ENCODE measurements around the gene GABBR2. TPM values are rescaled to one million over a fixed set of nuclear protein-coding genes. Genes with fewer than 3 reads are reported as not detected.
A peak's percentile ranks its signal among the peaks of the same experiment; 100 is the strongest.

The GABBR2 gene
- total RNA-seq: 0.51 and 0.75 TPM in 2 replicates

- no peak for TF ChIP-seq CTCF (conservative IDR thresholded peaks at IDR 0.05; ENCODE audit: low read depth, low read length)
- no peak within 1 kb of the TSS for H3K4me3 ChIP-seq (ENCODE audit: low read depth, low read length)
- DNase-seq (ENCODE audit: low read depth): no peak
Observed at GRCh38 chr9:98708933-98709911, at the start of gene GABBR2. GABBR2 (minus strand) TSS chr9:98708935; CDS start chr9:98708737, 198 bp downstream.

DNA sequence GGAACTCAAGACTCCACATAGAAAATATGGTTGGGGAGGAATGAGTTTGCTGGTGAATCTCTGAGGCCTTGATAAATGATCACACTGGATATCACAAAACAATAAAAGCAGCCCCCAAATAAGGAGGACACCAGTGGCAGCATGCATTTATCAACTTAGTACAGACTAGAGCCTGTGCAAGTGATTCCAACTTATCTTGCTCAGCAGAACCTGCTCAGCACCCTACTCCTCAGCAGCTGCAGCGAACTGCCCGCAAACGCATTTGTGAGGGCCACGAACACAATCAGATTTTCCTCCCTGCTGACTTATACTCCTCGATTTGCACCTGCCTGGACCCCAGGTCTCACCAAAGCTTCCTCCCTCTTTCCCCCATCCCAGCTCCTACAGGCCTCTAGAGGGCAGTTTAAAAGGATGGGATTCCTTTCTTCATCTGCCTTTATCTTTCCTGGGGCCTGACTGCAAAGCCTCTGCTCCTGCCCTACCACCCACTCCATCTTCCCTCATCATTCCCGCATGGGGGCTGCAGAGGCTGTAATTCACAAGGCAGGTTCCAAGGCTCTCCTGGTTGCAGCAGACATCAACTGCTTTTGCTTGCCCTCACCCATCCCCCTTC lies 46.4 kb upstream of the GABBR2 start:
- TF ChIP-seq CTCF (conservative IDR thresholded peaks at IDR 0.05; ENCODE audit: low read depth, low read length): peak; percentile 11
- no peak overlapping the region for H3K4me3 ChIP-seq (ENCODE audit: low read depth, low read length)
- DNase-seq (ENCODE audit: low read depth): no peak

DNA sequence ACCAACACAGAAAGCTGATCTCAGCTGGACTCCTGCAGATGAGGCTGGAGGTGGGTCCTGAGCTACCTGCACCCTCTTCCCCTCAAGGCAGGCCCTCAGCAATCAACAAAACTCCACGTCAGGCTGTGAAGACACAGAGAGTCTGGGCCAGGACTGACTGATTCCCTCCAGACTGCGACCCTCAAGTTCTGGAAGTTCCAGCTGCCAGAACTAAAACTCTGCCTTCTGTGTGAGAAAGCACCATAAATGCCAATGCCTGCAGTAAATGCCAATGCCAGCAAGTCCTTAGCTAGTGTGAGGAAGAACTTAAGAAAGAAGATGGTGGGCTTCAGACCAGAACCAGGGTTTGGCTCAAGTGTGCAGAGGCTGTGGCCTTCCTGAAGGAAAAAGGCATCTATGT lies 42.5 kb upstream of the GABBR2 start:
- H3K4me3 ChIP-seq (ENCODE audit: low read depth, low read length): no peak overlapping the region
- DNase-seq (ENCODE audit: low read depth): no peak
- TF ChIP-seq CTCF (conservative IDR thresholded peaks at IDR 0.05; ENCODE audit: low read depth, low read length): no peak

DNA sequence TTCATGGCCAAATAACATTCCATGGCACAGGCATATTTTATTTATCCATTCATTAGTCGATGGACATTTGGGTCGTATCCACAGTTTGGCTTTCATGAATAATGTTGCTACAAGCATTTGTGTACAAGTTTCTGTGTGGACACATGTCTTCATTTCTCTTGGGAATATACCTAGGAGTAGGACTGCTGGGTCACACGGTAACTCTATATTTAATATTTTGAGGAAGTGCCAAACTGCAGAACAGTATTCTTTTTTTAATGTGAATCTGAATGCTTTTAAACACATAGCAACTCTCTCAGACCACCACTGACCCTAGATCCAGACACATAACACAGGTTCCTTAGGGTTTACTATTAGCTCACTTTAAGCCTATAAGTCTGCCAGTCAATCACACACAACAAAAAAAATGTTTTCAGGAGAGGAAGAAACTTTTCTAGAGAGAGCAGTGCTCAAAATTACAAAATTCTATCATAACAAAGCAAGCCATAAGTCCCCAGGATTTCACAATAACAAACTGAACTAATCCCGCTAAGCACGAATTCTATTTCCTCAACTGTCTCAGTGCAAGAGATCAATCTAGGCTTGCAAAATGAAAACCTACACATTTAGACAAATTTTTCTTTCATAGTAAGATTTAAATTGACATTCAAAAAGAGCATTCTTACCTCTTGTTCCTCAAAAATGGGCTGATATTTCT lies 41.8 kb upstream of the GABBR2 start:
- DNase-seq (ENCODE audit: low read depth): no peak
- TF ChIP-seq CTCF (conservative IDR thresholded peaks at IDR 0.05; ENCODE audit: low read depth, low read length): no peak
- H3K4me3 ChIP-seq (ENCODE audit: low read depth, low read length): no peak overlapping the region

DNA sequence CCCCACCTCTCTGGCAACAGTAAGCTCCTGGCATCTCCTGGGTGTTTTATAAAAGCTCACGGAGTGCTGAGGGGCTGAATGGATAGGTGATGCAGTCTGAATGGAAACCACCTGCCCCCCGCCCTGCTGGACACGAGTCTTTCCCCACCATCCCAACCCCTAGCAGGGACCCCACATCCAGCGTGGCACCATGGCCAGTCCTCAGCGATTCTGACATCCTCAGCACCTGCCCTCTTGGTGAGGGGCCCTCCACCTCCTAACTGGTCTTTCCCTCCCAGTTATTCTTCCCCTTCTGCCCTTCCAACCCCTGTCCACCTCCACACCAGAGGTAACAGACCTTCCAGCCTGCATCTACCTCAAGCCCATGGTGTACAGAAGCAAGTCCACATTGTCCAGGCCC lies 38.7 kb upstream of the GABBR2 start:
- H3K4me3 ChIP-seq (ENCODE audit: low read depth, low read length): no peak overlapping the region
- no peak for DNase-seq (ENCODE audit: low read depth)
- TF ChIP-seq CTCF (conservative IDR thresholded peaks at IDR 0.05; ENCODE audit: low read depth, low read length): no peak

GRCh38 chr9:98745470-98745869 lies 36.7 kb upstream of the GABBR2 start:
- H3K4me3 ChIP-seq (ENCODE audit: low read depth, low read length): no peak overlapping the region
- no peak for DNase-seq (ENCODE audit: low read depth)
- no peak for TF ChIP-seq CTCF (conservative IDR thresholded peaks at IDR 0.05; ENCODE audit: low read depth, low read length)
